Measurements from ENCODE around the gene MVB12A.

The MVB12A gene

DNA sequence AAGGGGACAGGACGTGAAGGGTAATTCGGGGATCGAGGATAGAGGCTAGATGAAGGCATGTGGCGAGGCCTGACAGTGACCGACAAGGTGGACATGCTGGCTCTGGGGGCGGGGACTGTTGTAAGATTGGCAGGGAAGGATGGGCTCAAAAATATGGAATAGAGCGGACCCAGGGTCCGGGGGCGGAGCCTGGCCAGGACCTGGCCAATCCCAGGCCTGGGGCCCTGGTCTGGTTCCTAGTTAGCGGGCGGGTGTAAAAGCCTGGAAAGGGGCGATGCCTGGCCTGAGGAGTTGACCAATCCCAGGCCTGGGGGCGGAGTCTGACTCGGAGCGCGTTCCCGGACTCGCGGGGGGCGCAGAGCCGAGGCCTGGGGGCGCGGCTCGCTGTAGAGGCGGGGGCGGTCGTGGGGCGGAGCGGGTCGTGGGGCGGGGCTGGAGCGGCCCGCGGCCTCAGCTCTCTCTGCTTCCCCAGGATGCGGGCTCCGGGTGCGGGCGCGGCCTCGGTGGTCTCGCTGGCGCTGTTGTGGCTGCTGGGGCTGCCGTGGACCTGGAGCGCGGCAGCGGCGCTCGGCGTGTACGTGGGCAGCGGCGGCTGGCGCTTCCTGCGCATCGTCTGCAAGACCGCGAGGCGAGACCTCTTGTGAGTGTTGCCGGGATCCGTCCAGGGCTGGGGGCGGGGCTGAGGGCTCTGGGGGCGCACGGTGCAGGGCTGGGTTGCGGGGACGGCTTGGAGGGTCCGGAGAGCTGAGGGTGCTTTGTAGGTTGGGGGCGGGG is 50.4 kb downstream of the MVB12A start, which contains the start of gene SLC27A1:
Gene SLC27A1 (plus strand): TSS at position 457 of the 774 bp plus-strand sequence. CDS start 17 bp downstream, at position 474.
- in situ Hi-C loops (cut with MboI; ENCODE audit: low sequenced_read_pairs): no loop called here

DNA sequence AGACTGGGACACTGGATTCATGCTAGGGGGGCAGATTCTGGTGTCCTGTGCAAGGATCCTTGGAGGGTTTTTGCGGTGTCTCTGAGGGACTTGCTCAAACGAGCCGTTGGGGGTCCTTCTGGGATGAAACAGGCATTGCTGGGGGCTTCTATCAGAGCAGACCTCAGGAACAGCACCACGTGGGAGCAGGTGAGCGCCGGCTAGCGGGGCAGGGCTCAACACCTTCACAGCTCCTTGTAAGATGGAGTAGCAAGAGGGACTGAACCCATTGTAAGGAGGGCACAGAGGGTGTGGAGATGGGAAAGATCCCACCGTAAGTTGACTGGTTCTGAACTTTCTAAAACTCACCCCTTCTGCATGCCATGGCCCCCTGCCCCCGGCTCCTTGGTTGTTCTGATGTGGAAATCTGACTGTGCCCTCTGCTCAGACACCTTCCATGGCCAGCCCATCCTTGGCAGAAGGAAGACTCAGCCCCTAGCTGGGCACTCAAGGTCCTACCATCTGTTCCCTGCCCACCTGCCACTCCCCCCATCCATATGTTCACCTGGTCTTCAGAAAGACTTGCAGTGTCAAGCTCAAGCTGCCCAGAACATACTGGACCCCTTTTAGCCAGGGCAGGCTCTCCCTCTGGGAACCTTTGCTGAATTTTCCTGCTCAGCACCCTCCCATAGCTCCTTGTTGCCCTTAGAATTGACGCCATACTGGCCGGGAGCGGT is 51.7 kb downstream of the MVB12A start:
- in situ Hi-C loops (cut with MboI; ENCODE audit: low sequenced_read_pairs): no loop called here

DNA sequence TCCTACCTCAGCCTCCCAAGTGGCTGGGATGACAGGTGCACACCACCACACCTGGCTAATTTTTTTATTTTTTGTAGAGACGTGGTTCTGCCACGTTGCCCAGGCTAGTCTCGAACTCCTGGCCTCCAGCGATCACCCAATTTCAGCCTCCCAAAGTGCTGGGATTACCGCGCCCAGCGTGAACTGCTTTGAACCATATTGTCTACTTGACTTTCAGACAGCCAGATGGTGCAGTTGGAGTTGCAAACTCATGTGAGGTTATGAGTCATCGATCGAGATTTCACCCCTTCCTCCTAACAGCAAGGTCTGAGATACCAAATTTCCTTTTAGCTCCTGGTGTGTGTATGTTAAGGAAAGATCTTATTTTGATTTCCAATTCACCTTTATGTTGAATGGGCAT is 53.2 kb downstream of the MVB12A start:
- in situ Hi-C loops (cut with MboI; ENCODE audit: low sequenced_read_pairs): no loop called here

All from HL-60/S4 treated with retinoic acid at 250 ng/mL for 4 days and 3 days (cell line).